Testis (tissue), 2 donors: ENCODE results near the gene CACNA1I.

Source experiments
- POLR2A ChIP-seq: fragments of 450-650 bp; IDR thresholded peaks from one replicate; pipeline ENCODE4 v1.6.1; 2017; ENCODE audit warnings: antibody characterized with exemption, mild to moderate bottlenecking, moderate library complexity
- TF ChIP-seq, protein P1 (sequence below), 3 experiments: fragments of 450-650 bp in 2 of 3; fragments of 200-600 bp in 1 of 3; sonication (generic) in 1 of 3; IDR thresholded peaks; one replicate each; pipeline ENCODE4 v1.5.1; 2016 to 2019; ENCODE audit warnings: antibody characterized with exemption in 3 of 3, mild to moderate bottlenecking in 2 of 3, moderate library complexity in 1 of 3

DNA sequence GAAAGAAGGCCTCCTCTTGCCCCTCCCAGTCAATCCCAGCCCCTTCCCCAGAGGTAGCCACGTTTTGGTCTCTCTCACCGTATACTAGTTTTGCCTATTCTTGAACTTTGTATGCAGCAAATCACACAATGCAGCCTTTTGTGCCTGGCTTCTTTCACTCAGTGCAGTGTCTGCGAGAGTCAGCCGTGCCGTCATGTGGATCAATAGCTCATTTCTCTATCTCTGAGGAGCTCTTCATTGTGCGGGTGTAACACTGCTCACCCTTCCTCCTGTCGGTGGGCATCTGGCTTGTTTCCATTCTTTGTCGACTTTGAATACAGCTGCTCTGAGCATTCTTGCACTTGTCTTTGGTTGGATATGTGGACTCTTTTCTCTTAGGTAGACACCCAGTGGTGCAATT, 146.5 kb downstream of the CACNA1I start:
- TF ChIP-seq, protein P1, sequence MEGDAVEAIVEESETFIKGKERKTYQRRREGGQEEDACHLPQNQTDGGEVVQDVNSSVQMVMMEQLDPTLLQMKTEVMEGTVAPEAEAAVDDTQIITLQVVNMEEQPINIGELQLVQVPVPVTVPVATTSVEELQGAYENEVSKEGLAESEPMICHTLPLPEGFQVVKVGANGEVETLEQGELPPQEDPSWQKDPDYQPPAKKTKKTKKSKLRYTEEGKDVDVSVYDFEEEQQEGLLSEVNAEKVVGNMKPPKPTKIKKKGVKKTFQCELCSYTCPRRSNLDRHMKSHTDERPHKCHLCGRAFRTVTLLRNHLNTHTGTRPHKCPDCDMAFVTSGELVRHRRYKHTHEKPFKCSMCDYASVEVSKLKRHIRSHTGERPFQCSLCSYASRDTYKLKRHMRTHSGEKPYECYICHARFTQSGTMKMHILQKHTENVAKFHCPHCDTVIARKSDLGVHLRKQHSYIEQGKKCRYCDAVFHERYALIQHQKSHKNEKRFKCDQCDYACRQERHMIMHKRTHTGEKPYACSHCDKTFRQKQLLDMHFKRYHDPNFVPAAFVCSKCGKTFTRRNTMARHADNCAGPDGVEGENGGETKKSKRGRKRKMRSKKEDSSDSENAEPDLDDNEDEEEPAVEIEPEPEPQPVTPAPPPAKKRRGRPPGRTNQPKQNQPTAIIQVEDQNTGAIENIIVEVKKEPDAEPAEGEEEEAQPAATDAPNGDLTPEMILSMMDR (IDR thresholded peaks at IDR 0.05): no peak
- TF ChIP-seq POLR2A: no peak
